ENCODE measurements around the gene PLXNA4. TPM values are rescaled to one million over a fixed set of nuclear protein-coding genes. Genes with fewer than 3 reads are reported as not detected.

The PLXNA4 gene
- total RNA-seq, 1 experiment from 2014 or later, result not detected

DNA sequence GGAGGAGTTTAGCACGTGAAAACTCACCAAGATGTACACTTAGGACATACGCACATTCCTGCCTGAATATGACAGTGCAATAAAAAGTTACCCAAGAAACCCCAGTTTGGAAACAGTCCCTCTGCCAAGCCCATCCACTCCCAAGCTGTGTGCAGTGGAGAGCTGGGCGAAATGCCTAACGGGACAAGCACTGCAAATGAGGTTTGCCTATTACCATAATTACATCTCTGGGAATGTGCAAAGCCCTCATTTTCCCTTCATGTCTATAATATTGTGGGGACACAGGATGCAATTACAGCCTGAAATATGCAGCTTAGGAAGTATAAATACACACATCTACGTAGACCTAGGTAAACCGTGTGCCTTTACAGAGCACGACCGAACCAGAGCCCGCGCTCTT is 117.5 kb downstream of the PLXNA4 start:
- Histone ChIP-seq H3K9ac (ENCODE audit: low read length) (no peak overlapping the region), H3K9me2 (ENCODE audit: insufficient read depth) (no peaks in the 10 kb centered on the region), H3K36me3 (ENCODE audit: control insufficient read depth in 1 of 2, insufficient read depth in 2 of 2, low read length in 2 of 2) (no peaks in the 10 kb centered on the region), H3K4me2 (ENCODE audit: low read length) (no peak overlapping the region), H3K4me1 (ENCODE audit: control insufficient read depth in 1 of 2, insufficient read depth in 2 of 2, low read length in 2 of 2) (no peaks in the 10 kb centered on the region), H3K4me3 (replicated peaks in 1 of 2; ENCODE audit: low read depth in 1 of 2, low read length in 2 of 2) (no peak overlapping the region), H4K20me1 (ENCODE audit: insufficient read depth) (no peaks in the 10 kb centered on the region), H3K79me2 (ENCODE audit: insufficient read depth, low read length) (no peaks in the 10 kb centered on the region), H2AFZ (ENCODE audit: low read depth, low read length, poor library complexity, severe bottlenecking) (no peak overlapping the region), H3K9me3 (ENCODE audit: control insufficient read depth in 1 of 2, insufficient read depth in 1 of 2, low read depth in 1 of 2, low read length in 2 of 2) (no peaks in the 10 kb centered on the region), H3K27ac (ENCODE audit: low read depth, low read length) (no peak overlapping the region), H3K27me3 (ENCODE audit: insufficient read depth, low read length) (peaks cover 72% of the 10 kb centered on the region)
- no peak for ATAC-seq
- intact Hi-C loops (cut with micrococcal nuclease), result no loop called here
- no TSS peak for BruUV-seq (replicated peaks)
- DNase-seq (ENCODE audit: low read depth, low spot score), result no peak
- ChIA-PET CTCF (no interaction called here), RAD21 (ENCODE audit: low non-redundant PET in 1 of 2, low total read pairs in 2 of 2, uncharacterized antibody in 2 of 2, unreplicated experiment in 2 of 2) (no interaction called here), POLR2A (no interaction called here)
- no peak for TF ChIP-seq SIN3A (IDR thresholded peaks at IDR 0.05; ENCODE audit: low read depth)
- no peak for TF ChIP-seq ZBTB33 (IDR thresholded peaks at IDR 0.05; ENCODE audit: extremely low read depth, insufficient replicate concordance, low read length)
- no peak for TF ChIP-seq EZH2phosphoT487 (IDR thresholded peaks at IDR 0.05; ENCODE audit: borderline replicate concordance)
- TF ChIP-seq, protein P1, sequence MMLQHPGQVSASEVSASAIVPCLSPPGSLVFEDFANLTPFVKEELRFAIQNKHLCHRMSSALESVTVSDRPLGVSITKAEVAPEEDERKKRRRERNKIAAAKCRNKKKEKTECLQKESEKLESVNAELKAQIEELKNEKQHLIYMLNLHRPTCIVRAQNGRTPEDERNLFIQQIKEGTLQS (IDR thresholded peaks at IDR 0.05), result no peak
- TF ChIP-seq JUND (IDR thresholded peaks at IDR 0.05), result no peak
- no peak for TF ChIP-seq TCF7L2 (IDR thresholded peaks at IDR 0.05; ENCODE audit: borderline replicate concordance, extremely low read depth, insufficient read depth, insufficient read length)
- TF ChIP-seq ZNF274 (IDR thresholded peaks at IDR 0.05; ENCODE audit: low read depth, low read length), result no peak
- TF ChIP-seq RAD21 (IDR thresholded peaks at IDR 0.05; ENCODE audit: low read depth), result no peak
- TF ChIP-seq SP1 (IDR thresholded peaks at IDR 0.05; ENCODE audit: low read depth), result no peak
- TF ChIP-seq ZFX (IDR thresholded peaks at IDR 0.05), result no peak
- TF ChIP-seq POLR2AphosphoS5 (IDR thresholded peaks at IDR 0.05; ENCODE audit: low read depth, low read length), result no peak
- no peak for TF ChIP-seq ELF1 (IDR thresholded peaks at IDR 0.05; ENCODE audit: borderline replicate concordance, low read depth)
- no peak for TF ChIP-seq SRF (IDR thresholded peaks at IDR 0.05; ENCODE audit: low read depth)
- no peak for TF ChIP-seq EGR1 (IDR thresholded peaks at IDR 0.05; ENCODE audit: low read depth)
